HG03558 (cell line): ENCODE measurements around the gene ERBB2.

Experiments
- ATAC-seq: cut with Tn5 transposase; IDR thresholded peaks from one replicate; pipeline ENCODE4 v1.9.1; 2021; ENCODE audit warnings: moderate number of reproducible peaks; ENCODE audit not compliant: unreplicated experiment; ENCODE audit errors: extremely low read depth

Gene ERBB2

GRCh38 chr17:39699818-39700147 is at the start of gene ERBB2:
TSS of gene ERBB2 (plus strand) at chr17:39700064. CDS start at chr17:39700239, 175 bp downstream.
- no peak for ATAC-seq

GRCh38 chr17:39650121-39650579 is 49.7 kb upstream of the ERBB2 start:
- no peak for ATAC-seq

GRCh38 chr17:39651923-39652586 is 47.8 kb upstream of the ERBB2 start:
- no peak for ATAC-seq

- no peak for ATAC-seq
Observed at GRCh38 chr17:39652587-39653315, 47.1 kb upstream of the ERBB2 start.

- no peak for ATAC-seq
Observed at GRCh38 chr17:39653316-39653661, 46.6 kb upstream of the ERBB2 start.

GRCh38 chr17:39653662-39654331 is 46.1 kb upstream of the ERBB2 start:
- ATAC-seq = no peak

- ATAC-seq = no peak
Observed at GRCh38 chr17:39655105-39655504, 44.8 kb upstream of the ERBB2 start.

GRCh38 chr17:39658346-39658745 is 41.5 kb upstream of the ERBB2 start:
- ATAC-seq = no peak

- ATAC-seq = no peak
Observed at GRCh38 chr17:39658760-39659159, 41.1 kb upstream of the ERBB2 start.

GRCh38 chr17:39659279-39660010 is 40.4 kb upstream of the ERBB2 start:
- ATAC-seq = no peak

GRCh38 chr17:39660011-39660360 is 39.9 kb upstream of the ERBB2 start:
- ATAC-seq = no peak

- ATAC-seq = no peak
Observed at GRCh38 chr17:39660397-39661385, 39.2 kb upstream of the ERBB2 start.

- ATAC-seq = no peak
Observed at GRCh38 chr17:39661744-39662541, 37.9 kb upstream of the ERBB2 start.

GRCh38 chr17:39662551-39663339 is 37.1 kb upstream of the ERBB2 start:
- no peak for ATAC-seq

- no peak for ATAC-seq
Observed at GRCh38 chr17:39663340-39663687, 36.5 kb upstream of the ERBB2 start.

- no peak for ATAC-seq
Observed at GRCh38 chr17:39663688-39664580, 35.9 kb upstream of the ERBB2 start.
